SK-MEL-5 (cell line): ENCODE data around the gene BCAS3. TPM values are rescaled to one million over a fixed set of nuclear protein-coding genes. Genes with fewer than 3 reads are reported as not detected.
A peak's percentile ranks its signal among the peaks of the same experiment; 100 is the strongest.

Experiments
- DNase-seq: peaks from one replicate; pipeline ENCODE4 v3.0.0-alpha.2; 2016; ENCODE audit warnings: low read depth, low spot score
- in situ Hi-C: cut with HindIII; loops from 2 replicates; pipeline ENCODE4 v1.10.0; 2016; ENCODE audit warnings: low sequenced_read_pairs, high pct_unique_total_duplicates, low pct_unique_long_range_greater_than_20kb
- total RNA-seq: library from RNA; depleted of rRNA; stranded (reverse); fragments of >200 nt; shearing (Covaris generic); gene quantifications from 2 replicates; pipeline ENCODE4 v1.2.3, GENCODE V29; 2014

The BCAS3 gene
- total RNA-seq, 1 experiment from 2014 or later: 31.6 TPM

DNA sequence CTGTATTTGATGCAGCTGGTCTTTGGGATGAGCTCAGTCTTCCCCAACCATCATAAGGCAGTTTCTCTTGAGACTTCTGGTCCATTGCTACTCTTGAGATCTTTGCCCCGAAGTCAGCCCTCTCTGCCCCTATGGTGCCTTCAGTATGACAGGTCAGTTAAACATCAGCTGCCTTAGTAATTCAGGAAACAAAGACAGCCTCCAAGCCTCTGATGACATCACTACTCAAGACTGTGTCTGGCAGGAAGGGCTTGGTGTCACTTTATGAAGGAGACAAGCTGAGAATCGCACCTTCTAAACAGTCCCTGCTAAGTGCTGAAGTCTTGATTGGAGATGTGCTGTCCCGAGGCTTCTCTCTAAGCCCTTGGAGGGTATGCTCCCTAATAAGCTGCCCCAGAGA, 617.1 kb downstream of the BCAS3 start:
- DNase-seq: peak; percentile 32
- in situ Hi-C loops: no loop called here

DNA sequence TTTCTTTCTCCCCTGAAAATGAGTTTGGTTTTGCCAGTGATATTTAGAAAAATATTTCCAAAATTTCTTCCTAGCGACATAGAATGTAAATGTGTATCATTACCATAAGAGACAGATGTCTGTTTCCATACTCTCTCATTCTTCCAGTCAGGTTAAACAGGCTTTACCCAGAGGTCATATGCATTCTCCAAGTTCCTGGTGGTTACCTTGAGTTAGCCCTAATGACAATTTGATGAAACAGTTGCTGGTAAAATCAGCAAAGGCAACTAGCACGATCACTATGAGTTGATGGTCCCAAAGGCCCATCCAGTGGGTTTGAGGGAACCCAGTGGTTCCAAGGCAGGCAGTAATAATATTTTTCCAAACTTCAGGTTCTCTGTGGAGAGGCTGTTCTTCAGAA, 618.4 kb downstream of the BCAS3 start:
- no peak for DNase-seq
- in situ Hi-C loops: no loop called here

DNA sequence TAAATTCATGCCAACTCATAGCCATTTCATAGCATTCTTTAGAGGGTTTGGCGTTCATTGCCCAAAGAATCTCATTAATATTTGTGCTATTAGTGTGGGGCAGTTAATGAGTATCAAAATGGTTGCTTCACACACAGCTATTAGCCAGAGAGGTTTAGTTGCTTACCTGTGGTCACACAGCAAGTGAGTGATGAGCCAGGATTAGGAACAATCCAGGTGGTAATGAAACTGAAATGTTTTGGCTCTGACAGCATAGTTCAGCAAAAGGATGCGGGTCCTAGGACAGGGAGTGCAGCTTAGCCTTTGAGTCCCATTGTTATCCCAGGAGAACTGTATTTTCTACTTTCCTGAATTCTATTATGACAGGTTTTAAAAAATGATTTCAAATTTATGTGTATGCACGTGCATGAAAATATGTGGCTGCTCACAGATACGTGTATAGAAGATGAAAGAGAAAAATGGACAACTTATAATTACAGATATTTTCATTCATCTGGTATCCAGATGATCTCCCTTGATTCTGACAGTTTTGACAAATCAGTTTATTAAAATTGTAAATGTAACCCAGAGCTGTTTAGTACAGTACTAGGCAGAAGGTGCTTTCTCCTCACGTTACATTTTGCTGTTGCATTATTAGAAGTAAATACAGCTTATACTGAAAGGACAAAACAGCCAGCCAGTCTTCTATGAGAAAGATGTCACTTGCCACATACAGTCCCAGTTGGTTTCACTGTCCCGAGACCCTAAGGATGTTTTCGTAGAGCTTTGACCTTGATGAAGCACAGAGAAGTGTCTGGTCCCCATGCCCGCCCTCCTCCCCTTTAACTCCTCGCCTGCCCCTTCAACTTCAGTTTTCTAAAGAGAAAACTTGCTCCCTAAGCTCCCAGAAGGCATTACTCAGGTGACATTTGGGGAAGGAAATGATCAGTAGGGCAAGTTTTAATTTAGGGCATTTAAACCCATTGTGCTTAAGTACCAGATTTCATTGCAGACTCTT, 622.2 kb downstream of the BCAS3 start:
- in situ Hi-C loops: no loop called here
- no peak for DNase-seq

DNA sequence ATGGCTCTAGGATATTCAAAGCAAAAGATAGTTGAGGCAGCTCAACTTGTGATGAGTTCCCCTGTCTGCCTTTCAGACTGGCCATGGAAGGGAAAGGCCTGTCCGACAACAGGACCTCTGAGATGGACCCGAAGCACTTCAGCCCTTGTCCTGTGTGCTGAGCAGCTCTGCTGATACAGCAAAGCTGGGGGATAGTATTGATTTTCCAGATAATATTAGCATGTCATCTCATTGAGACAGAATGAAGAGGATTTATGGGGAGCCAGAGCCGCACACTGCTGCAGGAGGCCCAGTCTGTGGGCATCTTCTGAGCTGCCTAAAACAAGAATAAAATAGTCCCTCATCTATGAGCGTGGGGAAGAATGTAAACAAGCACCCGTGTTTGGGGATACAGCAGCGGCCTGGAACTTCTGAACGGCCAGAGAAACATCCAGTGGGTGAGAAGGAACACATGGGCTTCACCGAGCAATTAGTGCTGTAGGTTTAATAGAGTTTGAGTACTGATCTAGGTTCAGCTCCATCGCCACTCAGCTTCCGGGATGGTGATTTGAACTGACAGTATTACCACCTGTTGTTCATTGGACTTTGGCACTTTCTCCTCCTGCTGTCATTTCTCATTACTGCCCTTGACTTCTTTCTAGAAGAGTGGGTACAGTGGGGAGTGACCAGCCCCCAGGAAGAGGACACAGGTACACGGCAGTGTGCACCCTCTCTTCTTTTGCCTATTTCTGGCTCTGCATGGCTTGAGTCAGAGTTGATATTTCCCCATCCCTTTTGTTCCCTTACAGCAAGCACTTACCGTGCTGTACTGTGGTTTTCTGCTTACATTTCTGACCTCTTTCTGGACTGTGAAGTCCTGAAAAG, 625.5 kb downstream of the BCAS3 start:
- in situ Hi-C loops: no loop called here
- no peak for DNase-seq

DNA sequence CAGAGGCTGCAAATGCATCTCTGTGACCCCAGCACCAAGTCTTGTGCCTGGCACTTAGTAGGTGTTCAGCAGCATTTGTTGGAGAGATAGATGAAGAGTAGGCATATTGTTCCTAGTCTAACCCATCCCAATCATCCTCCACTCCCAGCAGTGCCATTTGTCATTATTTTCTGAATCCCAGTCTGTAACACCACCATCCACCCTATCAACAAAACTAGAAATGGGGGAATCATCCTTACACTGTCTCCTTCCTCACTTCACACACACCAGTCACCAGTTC, 626.1 kb downstream of the BCAS3 start:
- no peak for DNase-seq
- in situ Hi-C loops: no loop called here

DNA sequence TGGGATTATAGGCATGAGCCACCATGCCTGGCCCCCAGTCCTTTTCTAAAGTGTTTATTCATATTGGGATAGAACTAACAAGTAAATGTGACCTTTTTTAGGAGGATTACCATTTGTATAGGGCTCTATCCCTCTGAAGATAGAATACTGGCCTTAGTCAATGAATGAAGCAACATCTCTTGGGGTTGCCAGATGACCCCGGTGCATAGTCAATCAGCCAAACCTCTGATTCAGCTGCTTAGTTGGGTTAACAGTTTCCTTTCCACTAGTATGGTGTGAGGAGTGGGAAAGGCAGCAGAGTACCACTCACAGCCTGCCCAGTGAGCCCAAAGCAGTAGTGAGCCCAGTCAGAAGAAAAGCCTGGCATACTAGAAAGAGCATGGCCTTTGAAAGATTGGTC, 627.4 kb downstream of the BCAS3 start:
- no peak for DNase-seq
- in situ Hi-C loops: no loop called here

DNA sequence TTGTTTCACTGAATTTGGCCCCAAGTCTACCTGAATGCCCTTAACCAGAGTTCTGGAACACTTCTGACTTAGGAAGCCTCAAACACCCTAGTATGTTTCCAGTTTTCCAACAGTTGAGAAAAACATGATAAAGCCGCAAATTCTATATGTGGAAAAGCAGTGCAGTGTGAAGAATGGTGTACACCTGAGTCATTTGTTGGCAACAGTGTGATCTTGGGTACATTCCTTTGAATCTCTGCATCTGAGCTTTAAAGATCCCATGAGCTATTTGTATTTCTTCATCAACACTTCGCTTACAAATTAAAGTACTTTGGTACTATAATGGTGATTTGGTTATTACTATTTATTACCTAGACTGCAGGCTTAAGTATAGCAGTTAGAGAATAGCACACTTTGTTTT, 628.4 kb downstream of the BCAS3 start:
- no peak for DNase-seq
- in situ Hi-C loops: no loop called here

DNA sequence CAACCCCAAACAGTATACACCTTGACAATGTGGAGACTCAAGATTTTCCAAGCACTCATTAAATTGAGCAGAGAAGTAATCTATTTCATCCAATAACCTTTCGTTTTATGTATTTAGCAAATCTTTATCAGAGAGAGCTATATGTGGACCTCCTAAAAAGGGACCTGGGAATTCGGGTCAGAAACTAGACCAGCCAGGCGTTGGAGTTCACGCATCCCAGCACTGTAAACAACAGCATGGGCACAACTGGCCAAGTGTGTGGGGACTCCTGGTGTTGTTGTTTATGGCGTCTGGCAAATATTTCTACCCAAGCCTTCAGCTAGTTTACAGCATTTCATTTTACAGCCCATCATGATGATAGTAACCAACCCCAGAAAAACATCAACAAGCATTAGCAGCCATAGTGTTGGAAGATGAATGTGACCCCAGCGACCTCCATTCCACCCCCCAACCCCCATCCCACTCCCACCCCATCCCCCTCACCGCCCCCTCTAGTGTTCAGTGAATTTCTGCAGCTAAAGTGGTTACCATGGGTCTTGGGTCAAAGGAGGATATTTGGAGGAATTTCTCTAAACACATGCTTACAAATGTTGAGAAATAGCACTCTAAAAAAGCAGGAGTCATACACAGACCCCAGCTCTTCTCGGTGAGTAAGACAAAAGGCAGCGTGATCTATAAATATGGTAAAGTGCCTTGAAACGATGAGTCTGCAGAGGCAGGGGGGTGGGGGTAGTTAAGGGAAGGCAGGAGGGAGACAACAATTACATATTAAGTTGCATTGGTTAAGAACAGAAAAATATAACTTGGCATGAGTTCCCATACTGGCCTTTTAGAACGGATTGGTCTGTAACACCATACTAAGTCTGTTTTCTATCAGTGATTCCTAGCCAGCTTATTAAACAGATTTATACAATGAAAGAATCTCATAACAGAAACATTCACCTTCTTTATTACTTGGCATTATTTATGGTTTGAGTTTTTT, 630.5 kb downstream of the BCAS3 start:
- DNase-seq: no peak
- in situ Hi-C loops: no loop called here

DNA sequence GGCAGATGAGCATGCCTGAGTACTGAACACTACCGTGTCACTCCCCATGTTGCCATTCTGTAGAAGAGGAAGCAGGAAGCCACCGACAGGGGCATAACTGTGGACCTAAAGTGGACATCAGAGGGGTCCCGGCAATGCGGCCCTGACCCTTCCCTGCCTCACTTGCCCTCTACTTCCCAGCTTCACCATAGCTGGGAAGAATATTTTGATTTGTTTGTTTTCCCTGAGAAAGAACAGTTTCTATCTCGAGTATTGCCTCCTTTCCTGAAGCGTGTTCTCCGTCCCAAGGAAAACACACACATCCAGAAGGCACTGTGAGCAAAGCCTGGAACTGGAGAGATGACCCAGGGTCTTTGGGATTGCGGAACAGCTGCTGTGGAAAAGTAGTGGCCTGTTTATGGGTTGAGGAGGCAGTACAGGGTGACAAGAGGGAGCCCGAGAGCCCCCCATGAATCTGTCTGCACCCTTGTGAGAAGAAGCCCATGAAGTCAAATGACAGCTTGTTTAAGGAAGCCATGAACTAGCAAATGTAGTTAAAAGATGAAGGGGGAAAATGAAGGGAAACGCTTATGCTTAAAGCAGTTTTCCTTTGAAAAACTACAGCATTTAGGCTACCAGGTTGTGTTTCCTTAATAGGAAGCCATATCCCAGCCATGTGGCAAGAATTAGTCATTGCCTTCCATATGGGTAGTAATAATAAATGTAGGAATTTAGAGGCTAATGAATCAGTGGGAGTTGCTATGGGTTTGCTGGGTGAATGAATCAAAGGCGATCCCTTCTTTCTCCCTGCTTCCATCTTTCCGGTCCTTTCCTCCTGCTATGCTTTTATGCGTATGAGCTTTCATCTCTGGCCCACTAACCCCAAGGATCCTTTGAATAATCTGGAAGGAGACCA, 632.0 kb downstream of the BCAS3 start:
- in situ Hi-C loops: no loop called here
- no peak for DNase-seq

DNA sequence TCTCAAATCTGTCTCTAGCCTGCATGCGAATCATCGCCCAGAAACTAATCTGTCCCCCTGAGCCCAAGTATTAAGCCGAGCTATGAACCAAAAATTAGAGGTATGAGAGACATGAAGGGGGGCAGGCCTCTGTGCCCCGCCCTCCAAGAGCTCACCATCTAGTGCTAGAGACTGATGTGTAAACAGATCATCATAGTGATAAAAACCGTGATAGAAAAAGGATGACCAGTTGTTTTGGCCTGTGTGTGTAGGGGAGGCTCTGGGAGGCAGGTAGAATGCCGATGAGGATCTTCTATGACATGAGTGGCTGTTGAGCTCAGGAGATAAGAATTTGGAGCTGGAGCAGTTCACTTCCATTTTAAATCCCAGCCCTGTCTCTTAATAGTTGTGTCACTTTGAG, 632.9 kb downstream of the BCAS3 start:
- no peak for DNase-seq
- in situ Hi-C loops: no loop called here

DNA sequence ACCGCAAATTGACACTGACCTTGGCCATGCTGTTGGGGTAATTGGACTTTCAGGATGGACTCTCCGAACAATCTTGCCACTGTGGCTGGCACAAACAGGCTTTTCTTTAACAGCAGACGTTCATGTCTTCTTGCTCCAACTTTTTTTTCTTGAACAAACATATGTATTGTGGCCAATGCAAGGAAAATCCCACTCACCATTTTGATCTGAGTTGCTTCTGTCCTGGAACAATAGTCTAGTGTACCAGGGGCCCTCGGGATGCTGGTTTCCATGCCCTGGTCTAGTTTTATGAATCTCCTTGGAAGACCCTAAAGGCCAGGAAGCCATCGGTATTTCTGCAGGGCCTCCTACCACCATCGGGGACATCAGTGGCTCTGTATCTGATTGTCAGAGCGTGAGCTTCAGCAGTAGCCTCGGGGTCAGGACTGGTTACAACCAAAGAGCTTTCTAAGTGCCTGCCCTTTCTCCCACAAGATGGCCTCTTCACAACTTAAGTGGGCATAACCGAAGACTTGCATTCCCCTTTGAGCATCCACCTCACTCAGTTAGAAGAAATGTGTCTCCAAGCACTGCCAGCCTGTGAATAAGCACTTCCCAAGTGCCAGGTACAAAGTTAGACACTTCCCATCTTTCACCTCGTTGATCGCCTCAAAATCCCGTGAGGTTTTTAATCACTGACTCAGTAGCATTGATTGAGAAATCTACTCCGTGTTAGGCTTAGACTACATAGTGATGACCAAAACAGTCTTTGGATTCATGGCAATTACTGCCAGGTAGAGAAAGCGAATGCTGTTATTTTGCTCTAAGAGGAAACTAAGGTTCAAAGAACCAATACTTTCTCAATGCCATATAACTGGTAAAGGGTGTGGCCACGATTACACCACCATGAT, 635.0 kb downstream of the BCAS3 start:
- peak; percentile 100 for DNase-seq
- in situ Hi-C loops: no loop called here

DNA sequence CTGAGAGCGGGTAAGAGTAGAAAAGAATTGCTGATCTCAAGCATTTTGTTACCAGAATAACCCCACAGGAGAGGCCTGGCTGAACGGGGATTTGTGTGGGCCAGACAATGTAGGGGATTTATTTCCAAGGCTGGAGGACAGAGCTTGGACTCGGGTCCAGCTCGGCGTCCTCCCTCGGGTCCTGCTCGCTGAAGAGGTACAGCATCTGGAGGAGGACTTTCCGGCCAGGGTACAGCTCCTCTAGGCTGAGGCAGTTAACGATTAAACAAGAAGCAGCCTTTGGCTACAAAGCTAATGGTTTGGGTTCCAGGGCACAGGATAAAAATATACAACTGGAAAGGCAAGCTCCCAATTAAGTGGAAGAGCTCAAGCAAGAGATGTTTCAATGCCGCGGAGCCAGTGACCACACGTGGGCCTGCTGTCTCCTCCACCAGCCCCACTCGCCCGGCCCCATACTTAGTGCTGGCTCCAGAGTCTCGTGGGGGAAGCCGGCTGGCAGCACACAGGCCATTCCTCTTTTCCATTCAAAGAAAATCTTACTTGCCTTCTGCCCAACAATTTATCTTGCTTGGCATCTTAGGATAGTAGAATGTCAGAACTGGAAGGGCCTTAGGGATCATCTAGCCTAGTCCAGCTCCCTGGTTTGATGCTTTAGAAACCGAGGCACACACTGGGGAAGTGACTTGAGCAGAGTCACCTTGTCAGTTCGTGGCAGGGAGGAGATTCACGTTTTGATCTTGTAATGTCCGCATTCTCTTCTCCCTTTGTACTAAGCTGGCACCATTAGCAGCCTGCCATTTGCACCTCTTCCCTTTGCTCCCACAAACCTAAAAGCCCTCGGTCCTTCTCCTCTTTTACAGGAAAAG, 636.0 kb downstream of the BCAS3 start:
- DNase-seq: no peak
- in situ Hi-C loops: no loop called here

DNA sequence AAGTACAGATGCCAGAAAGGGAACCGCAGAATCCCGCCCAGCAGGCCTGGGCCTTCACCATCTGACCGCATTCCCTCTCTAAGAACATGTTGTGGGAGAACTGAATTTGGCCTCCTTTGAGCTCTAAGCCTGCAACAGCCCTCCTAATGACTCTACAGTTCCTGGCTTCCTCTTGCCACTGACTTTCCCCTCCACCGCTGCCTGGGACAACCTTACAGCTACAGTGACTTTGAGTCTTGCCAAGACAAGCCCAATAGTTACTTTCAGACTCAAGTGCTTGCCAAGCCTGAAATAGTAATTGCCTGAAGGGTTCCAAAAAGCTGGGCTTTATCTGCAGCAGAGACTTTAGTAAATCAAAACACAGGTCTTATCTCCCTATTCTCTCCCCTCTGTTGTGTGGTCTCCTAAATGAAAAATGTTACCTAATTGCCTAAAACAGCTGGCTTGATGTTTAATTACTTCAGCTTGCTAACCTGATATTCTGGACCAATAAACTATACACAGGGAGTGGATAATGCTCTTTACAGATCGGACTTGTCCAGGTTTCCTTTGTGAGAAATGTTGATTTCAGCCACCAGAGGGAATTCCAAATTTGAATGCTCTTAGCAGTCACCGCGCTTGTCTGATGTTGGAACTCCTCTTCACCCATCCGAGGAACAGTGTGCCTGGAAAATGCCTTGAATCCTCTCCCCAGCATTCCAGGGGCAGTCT, 636.9 kb downstream of the BCAS3 start:
- in situ Hi-C loops: no loop called here
- DNase-seq: no peak

DNA sequence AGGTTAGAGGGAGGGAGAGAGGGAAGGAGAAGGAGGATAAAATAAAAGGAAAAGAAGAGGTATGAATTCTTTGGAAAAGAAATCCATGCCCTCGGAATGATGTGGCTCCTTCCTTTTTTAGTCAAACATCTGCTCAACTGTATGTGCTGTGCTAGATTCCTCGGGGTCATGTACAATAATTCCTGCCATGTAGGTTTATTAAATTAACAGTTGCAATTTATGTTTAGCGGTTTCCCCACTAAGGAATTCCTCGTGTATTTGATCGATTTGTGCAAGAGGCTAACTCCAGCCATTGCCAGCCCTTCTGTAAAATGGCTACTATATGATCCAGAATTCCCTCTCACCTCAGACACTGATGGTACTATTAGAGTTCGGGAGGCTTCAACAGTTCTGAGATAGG, 639.0 kb downstream of the BCAS3 start:
- DNase-seq: no peak
- in situ Hi-C loops: no loop called here

DNA sequence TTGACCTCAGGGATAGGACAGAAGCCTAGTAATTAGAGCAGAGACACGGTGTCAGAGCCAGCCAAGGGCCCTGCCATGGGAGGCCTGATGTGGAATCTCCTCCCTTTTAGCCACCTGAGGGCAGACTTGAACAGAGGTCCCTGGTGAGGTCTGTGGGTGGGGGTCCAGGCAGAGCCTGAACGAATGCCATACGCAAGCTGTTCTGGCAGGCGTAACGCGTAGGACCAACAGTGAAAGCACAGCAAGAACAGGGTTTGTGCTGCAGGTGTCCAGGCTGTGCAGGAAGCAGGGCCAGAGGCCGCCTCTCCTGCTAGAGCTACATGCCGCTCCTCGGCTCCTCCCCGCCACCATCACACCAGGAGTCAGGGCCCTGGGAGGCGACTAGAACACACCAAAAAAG, 640.1 kb downstream of the BCAS3 start:
- no peak for DNase-seq
- in situ Hi-C loops: no loop called here
